ENCODE measurements around the gene CCNC. TPM values are rescaled to one million over a fixed set of nuclear protein-coding genes. Genes with fewer than 3 reads are reported as not detected.

The CCNC gene
- total and polyA plus RNA-seq, 5 donors from 2014 or later, result 32.3 to 48.6 (median 46.6) TPM

GRCh38 chr6:99611148-99611547 is 42.7 kb upstream of the CCNC start:
- H3K4me3 Mint-ChIP-seq, result no peak overlapping the region
- peaks cover 0 to 14% (median 1%) of the 10 kb centered on the region in 7 donors for H3K9me3 Mint-ChIP-seq
- no peak overlapping the region for H3K4me3 ChIP-seq (ENCODE audit: low read depth, low read length)

GRCh38 chr6:99609905-99610489 is 41.5 kb upstream of the CCNC start:
- H3K4me1 ChIP-seq (ENCODE audit: control insufficient read depth, insufficient read depth, low read length, poor library complexity, severe bottlenecking), result peaks cover 27% of the 10 kb centered on the region
- Mint-ChIP-seq H3K9me3 (peaks cover 0 to 14% (median 1%) of the 10 kb centered on the region in 7 donors), H3K4me3 (peak overlapping the region in 1 of 4 donors; percentile 61), H3K27ac (peak overlapping the region in 1 of 3 donors; percentile 66), H3K27me3 (peaks cover 87% of the 10 kb centered on the region), H3K4me1 (peaks cover 16 to 38% (median 18%) of the 10 kb centered on the region in 4 donors), H3K36me3 (no peaks in the 10 kb centered on the region)
- ATAC-seq (ENCODE audit: low read depth in 2 of 2) (no peak), DNase-seq (no peak)
- H3K27ac ChIP-seq (ENCODE audit: insufficient read depth, low read length, poor library complexity, severe bottlenecking), result no peak overlapping the region
- H3K27me3 ChIP-seq (ENCODE audit: control insufficient read depth, insufficient read depth, low read length), result peaks cover 70% of the 10 kb centered on the region
- no peaks in the 10 kb centered on the region for H3K36me3 ChIP-seq (ENCODE audit: control insufficient read depth, insufficient read depth, low read length)
- no peak overlapping the region for H3K4me3 ChIP-seq (ENCODE audit: low read depth, low read length)
- H3K9me3 ChIP-seq (ENCODE audit: control insufficient read depth in 2 of 2, low read length in 2 of 2), result peaks cover 3 to 9% of the 10 kb centered on the region in 2 experiments

More at GRCh38 chr6:99611148-99611547, 42.7 kb upstream of the CCNC start:
- ATAC-seq (ENCODE audit: low read depth in 2 of 2) (no peak), DNase-seq (no peak)
- H3K4me1 Mint-ChIP-seq, result peaks cover 16 to 34% (median 18%) of the 10 kb centered on the region in 4 donors
- Histone ChIP-seq H3K9me3 (ENCODE audit: control insufficient read depth in 2 of 2, low read length in 2 of 2) (peaks cover 4 to 9% of the 10 kb centered on the region in 2 experiments), H3K27me3 (ENCODE audit: control insufficient read depth, insufficient read depth, low read length) (peaks cover 71% of the 10 kb centered on the region), H3K4me1 (ENCODE audit: control insufficient read depth, insufficient read depth, low read length, poor library complexity, severe bottlenecking) (peaks cover 22% of the 10 kb centered on the region), H3K27ac (ENCODE audit: insufficient read depth, low read length, poor library complexity, severe bottlenecking) (no peak overlapping the region), H3K36me3 (ENCODE audit: control insufficient read depth, insufficient read depth, low read length) (no peaks in the 10 kb centered on the region)
- H3K27ac Mint-ChIP-seq, result no peak overlapping the region
- H3K27me3 Mint-ChIP-seq, result peaks cover 87% of the 10 kb centered on the region
- H3K36me3 Mint-ChIP-seq, result no peaks in the 10 kb centered on the region

GRCh38 chr6:99608886-99609482 is 40.5 kb upstream of the CCNC start:
- Histone ChIP-seq H3K27ac (ENCODE audit: insufficient read depth, low read length, poor library complexity, severe bottlenecking) (no peak overlapping the region), H3K4me1 (ENCODE audit: control insufficient read depth, insufficient read depth, low read length, poor library complexity, severe bottlenecking) (peaks cover 26% of the 10 kb centered on the region), H3K27me3 (ENCODE audit: control insufficient read depth, insufficient read depth, low read length) (peaks cover 71% of the 10 kb centered on the region), H3K4me3 (ENCODE audit: low read depth, low read length) (no peak overlapping the region), H3K9me3 (ENCODE audit: control insufficient read depth in 2 of 2, low read length in 2 of 2) (peaks cover 3 to 9% of the 10 kb centered on the region in 2 experiments), H3K36me3 (ENCODE audit: control insufficient read depth, insufficient read depth, low read length) (no peaks in the 10 kb centered on the region)
- Mint-ChIP-seq H3K27me3 (peaks cover 91% of the 10 kb centered on the region), H3K9me3 (peaks cover 0 to 12% (median 1%) of the 10 kb centered on the region in 7 donors), H3K36me3 (no peaks in the 10 kb centered on the region), H3K4me1 (peaks cover 18 to 41% (median 24%) of the 10 kb centered on the region in 4 donors), H3K4me3 (peak overlapping the region in 3 of 4 donors; percentile 13 to 57 (median 47)), H3K27ac (no peak overlapping the region)
- no peak for DNase-seq
- ATAC-seq (ENCODE audit: low read depth in 2 of 2), result no peak

GRCh38 chr6:99608059-99608885 is 39.8 kb upstream of the CCNC start:
- no peak for ATAC-seq (ENCODE audit: low read depth in 2 of 2)
- no peak overlapping the region for H3K27ac Mint-ChIP-seq
- H3K4me3 Mint-ChIP-seq, result peak overlapping the region in 2 of 4 donors; percentile 47 to 54

GRCh38 chr6:99607416-99608036 is 39.1 kb upstream of the CCNC start:
- no peak overlapping the region for H3K27ac Mint-ChIP-seq
- peaks cover 75% of the 10 kb centered on the region for H3K27me3 ChIP-seq (ENCODE audit: control insufficient read depth, insufficient read depth, low read length)
- H3K4me3 Mint-ChIP-seq, result peak overlapping the region in 1 of 4 donors; percentile 47
- ATAC-seq (ENCODE audit: low read depth in 2 of 2) (no peak), DNase-seq (no peak)
- H3K36me3 ChIP-seq (ENCODE audit: control insufficient read depth, insufficient read depth, low read length), result no peaks in the 10 kb centered on the region
- peaks cover 23 to 47% (median 30%) of the 10 kb centered on the region in 4 donors for H3K4me1 Mint-ChIP-seq
- peaks cover 100% of the 10 kb centered on the region for H3K27me3 Mint-ChIP-seq
- H3K27ac ChIP-seq (ENCODE audit: insufficient read depth, low read length, poor library complexity, severe bottlenecking), result no peak overlapping the region
- H3K9me3 ChIP-seq (ENCODE audit: control insufficient read depth in 2 of 2, low read length in 2 of 2), result peaks cover 3 to 5% of the 10 kb centered on the region in 2 experiments
- H3K9me3 Mint-ChIP-seq, result peaks cover 0 to 16% (median 1%) of the 10 kb centered on the region in 7 donors
- H3K36me3 Mint-ChIP-seq, result no peaks in the 10 kb centered on the region
- peaks cover 29% of the 10 kb centered on the region for H3K4me1 ChIP-seq (ENCODE audit: control insufficient read depth, insufficient read depth, low read length, poor library complexity, severe bottlenecking)
- H3K4me3 ChIP-seq (ENCODE audit: low read depth, low read length), result no peak overlapping the region

More at GRCh38 chr6:99608059-99608885, 39.8 kb upstream of the CCNC start:
- peaks cover 3 to 9% of the 10 kb centered on the region in 2 experiments for H3K9me3 ChIP-seq (ENCODE audit: control insufficient read depth in 2 of 2, low read length in 2 of 2)
- H3K27ac ChIP-seq (ENCODE audit: insufficient read depth, low read length, poor library complexity, severe bottlenecking), result no peak overlapping the region
- Mint-ChIP-seq H3K27me3 (peaks cover 98% of the 10 kb centered on the region), H3K4me1 (peaks cover 19 to 48% (median 27%) of the 10 kb centered on the region in 4 donors), H3K9me3 (peaks cover 0 to 12% (median 1%) of the 10 kb centered on the region in 7 donors), H3K36me3 (no peaks in the 10 kb centered on the region)
- peaks cover 27% of the 10 kb centered on the region for H3K4me1 ChIP-seq (ENCODE audit: control insufficient read depth, insufficient read depth, low read length, poor library complexity, severe bottlenecking)
- no peak for DNase-seq
- H3K36me3 ChIP-seq (ENCODE audit: control insufficient read depth, insufficient read depth, low read length), result no peaks in the 10 kb centered on the region
- H3K4me3 ChIP-seq (ENCODE audit: low read depth, low read length), result no peak overlapping the region
- peaks cover 73% of the 10 kb centered on the region for H3K27me3 ChIP-seq (ENCODE audit: control insufficient read depth, insufficient read depth, low read length)

- H3K27me3 ChIP-seq (ENCODE audit: control insufficient read depth, insufficient read depth, low read length), result peaks cover 76% of the 10 kb centered on the region
- no peak within 1 kb of the TSS for H3K4me3 ChIP-seq (ENCODE audit: low read depth, low read length)
- no peaks in the 10 kb centered on the region for H3K36me3 ChIP-seq (ENCODE audit: control insufficient read depth, insufficient read depth, low read length)
- no peaks in the 10 kb centered on the region for H3K36me3 Mint-ChIP-seq
- ATAC-seq (ENCODE audit: low read depth in 2 of 2) (no peak), DNase-seq (no peak)
- H3K4me1 ChIP-seq (ENCODE audit: control insufficient read depth, insufficient read depth, low read length, poor library complexity, severe bottlenecking), result peaks cover 32% of the 10 kb centered on the region
- H3K27ac Mint-ChIP-seq, result peak within 1 kb of the TSS in 1 of 3 donors; percentile 20
- H3K4me1 Mint-ChIP-seq, result peaks cover 25 to 49% (median 31%) of the 10 kb centered on the region in 4 donors
- peak within 1 kb of the TSS in 3 of 4 donors; percentile 21 to 70 (median 40) for H3K4me3 Mint-ChIP-seq
- H3K9me3 Mint-ChIP-seq, result peaks cover 0 to 17% (median 1%) of the 10 kb centered on the region in 7 donors
- peaks cover 100% of the 10 kb centered on the region for H3K27me3 Mint-ChIP-seq
- peaks cover 3 to 5% of the 10 kb centered on the region in 2 experiments for H3K9me3 ChIP-seq (ENCODE audit: control insufficient read depth in 2 of 2, low read length in 2 of 2)
- no peak within 1 kb of the TSS for H3K27ac ChIP-seq (ENCODE audit: insufficient read depth, low read length, poor library complexity, severe bottlenecking)
These were observed 38.4 kb upstream of the CCNC start, which contains the start of gene PRDM13 for GRCh38 chr6:99606656-99607415. TSS of gene PRDM13 (plus strand) at chr6:99606833. CDS start at chr6:99607035, 202 bp downstream.
